Activated CD4-positive, alpha-beta T cell treated with anti-CD3 and anti-CD28 coated beads for 48 hours (primary cell): Measurements from ENCODE around the gene PPP1R11.

Experiments used
- DNase-seq: peaks from one replicate; pipeline ENCODE4 v3.0.0-alpha.2; 2020

PPP1R11 gene

GRCh38 chr6:30062471-30063178, 4.4 kb upstream of the PPP1R11 start:
- no peak for DNase-seq

DNA sequence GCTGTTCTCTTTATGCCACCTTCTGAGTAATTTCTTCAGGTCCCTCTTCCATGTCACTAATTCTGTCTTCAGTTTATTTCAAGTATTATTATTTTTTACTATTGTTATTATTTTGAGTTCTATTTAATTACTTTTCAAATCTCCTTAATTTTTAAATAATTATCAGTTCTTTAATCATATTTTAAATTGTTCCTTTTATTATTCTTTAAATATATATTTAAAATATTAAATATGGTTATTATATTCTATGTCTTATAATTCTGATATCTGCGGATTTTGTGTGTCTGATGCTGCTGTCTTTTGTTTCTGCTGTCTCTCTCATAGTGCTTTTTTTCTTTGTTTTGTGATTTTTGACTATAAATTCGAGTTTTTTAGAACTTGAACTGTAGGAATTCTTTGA, 3.7 kb upstream of the PPP1R11 start:
- no peak for DNase-seq

DNA sequence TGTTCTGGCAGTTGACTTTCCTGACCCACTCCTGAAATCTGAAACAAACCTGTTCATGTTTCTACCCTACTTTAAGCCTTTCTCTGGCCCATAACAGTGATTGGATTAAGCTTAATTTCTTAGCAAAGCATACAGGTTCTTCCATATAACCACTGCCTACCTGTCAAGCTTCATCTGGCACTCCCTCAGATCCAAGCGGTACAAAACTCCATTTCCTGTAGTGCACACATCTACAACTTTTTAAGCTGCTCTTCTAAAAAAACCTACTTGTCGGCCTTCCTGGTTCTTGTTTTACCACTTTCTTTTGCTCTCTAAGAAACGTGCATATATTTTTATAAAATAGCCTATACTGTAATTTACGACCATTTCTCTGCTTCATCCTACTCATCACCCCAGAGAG, 916 bp upstream of the PPP1R11 start:
- DNase-seq = no peak

DNA sequence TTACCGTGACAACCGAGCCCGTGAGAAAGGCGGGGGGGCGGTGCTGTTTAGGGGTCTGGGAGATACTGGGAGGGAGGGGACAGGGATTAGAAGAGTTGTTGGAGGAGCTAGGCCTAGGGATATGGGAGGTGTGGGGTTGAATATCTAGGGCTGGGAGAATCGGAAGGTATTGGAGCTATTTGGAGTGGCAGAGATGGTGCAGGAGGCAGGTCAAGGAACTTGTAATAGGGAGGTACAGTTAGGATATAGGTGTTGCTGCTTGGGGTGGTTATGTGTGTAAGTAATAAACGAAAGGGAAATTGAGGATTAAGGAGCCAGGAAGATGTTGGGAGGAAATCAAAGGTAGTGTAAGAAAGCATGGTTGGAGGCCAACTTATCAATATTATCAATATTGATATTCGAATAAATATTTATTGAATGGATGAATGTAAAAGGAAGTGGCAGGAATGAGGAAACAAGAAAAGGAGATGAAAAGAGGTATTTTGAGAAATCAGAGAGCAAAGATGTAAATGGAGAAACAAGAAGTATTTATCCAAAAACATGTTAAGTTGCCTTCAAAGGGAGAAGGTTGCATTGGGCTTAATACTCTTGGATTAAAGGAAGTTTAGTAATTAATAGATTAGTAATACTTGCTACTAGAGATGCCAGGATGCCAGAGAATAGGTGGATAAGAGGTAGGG, 602 bp downstream of the PPP1R11 start:
- no peak for DNase-seq

- no peak for DNase-seq
Measured at GRCh38 chr6:30071081-30071818, 4.3 kb downstream of the PPP1R11 start.

DNA sequence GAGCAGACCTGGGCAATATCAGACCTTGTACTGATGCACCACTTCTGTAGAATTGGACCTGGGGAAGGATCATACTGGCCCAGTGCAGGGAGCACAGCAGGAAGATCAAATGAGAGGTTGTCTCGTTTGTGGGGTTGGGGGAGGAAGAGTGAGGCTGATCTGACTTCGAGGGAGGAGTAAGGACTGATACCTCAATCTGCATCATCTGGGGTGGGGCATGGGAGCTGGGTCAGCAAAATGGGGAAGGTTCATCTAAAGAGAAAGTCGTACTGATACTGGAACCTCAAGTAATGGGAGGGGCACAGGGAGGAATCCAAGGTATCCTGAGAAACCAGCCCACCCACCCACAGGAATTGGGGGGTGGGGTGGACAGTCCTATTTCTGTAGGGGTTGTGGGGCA, 4.9 kb downstream of the PPP1R11 start:
- DNase-seq = no peak

GRCh38 chr6:30073489-30074235, 6.7 kb downstream of the PPP1R11 start:
- no peak for DNase-seq

DNA sequence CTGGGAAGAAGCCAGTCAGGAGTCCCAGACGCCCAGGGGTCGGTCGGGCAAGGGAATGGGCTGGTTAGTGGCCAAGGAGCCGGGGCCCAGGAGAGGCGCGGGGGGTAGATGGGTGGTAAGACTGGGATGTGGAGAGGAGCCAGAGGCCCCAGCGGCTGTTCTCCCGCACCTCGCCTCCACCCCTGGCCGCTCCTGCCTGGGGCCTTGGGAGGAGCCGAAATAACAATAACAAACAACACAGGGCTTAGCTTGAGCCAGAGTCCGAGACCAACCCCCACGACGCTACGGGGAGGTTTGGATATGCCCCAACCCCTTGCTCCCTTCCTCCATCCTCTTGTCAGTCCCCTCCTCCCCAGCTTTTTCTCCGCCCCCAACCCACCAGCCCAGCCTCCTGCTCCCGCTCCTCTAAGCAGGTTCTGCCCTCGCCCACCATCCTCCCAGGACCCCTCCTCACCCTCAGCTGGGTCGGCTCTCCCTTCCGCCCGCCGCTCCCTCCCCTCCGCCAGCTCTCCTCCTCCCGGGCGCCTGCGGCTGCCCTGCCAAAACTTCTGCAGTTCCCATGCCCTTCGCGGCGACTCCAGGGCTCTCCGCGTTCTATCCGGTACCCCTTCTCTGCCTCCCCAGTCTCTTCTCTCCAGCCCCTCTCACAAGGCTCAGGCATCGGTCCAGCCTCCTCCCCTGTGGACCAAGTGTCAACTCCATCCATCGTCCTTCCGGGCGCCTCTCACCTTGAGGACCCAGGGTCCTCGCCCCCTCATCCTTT, 7.5 kb downstream of the PPP1R11 start:
- no peak for DNase-seq

- no peak for DNase-seq
Measured at GRCh38 chr6:30075094-30075789, 8.2 kb downstream of the PPP1R11 start, which contains the start of gene RNF39. TSS of gene RNF39 (minus strand) at chr6:30075769. CDS start at chr6:30075585, 184 bp downstream.

DNA sequence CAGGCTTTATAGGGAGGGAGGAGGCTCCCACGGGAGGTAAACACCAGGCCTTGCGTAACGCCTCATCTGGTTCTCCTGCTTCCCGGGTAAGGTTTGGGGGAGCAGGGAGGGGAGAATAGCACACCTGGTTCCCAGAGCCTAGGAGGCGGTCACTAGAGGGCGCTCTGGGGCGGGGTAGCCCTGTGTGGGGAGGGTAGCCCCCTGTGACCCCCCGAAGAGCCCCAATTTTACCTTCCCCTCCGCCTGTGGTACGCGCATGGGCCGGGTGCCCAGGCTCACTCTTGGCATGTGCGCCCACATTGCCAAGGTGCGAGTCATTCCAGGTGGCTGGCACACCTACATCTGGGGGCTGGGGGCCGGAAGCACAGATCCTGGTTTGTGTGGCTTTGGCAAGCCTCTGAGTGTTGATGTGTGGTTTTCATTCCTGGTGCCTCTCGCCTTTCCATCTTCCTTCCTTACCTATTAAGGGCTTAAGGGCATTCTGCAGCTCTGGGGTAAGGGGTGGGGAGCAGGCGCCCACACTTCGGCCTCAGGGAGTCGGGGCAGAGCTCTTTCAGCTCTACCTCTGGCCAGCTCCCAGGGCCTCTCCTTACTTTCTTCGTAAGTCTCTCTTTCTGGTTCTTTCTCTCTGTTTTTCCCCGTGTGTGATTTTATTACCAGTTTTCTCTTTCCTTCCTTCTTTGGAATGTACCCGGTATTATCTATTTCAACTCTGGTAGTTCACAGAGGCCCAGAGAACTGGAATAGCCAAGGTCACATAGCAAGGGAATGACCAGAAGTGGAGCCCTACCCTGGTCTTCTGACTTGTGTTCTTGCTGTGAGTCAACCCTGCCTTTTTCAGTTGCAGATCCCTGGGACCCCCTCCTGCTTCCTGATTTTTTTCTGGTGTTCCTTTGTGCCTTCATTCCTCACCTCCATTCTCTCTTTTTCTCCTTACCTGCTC, 9.1 kb downstream of the PPP1R11 start:
- DNase-seq = peak; percentile 37

DNA sequence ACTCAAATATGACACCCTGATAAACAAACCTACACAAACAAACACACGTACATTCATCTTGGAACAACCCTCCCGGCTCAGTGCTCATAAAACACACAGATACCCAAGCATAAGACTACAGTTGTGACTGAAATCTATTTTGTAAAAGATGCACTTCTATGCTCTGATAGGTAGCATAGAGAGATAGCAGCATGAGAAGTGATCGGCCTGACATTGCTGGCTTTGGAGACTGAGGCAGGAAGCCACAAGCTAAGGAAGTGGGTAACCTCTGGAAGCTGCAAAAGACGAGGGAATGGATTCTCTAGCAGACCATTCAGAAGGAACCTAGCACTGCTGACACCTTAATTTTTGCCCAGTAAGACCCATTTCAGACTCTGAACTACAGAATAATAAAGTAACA, 10.2 kb downstream of the PPP1R11 start:
- DNase-seq = no peak

DNA sequence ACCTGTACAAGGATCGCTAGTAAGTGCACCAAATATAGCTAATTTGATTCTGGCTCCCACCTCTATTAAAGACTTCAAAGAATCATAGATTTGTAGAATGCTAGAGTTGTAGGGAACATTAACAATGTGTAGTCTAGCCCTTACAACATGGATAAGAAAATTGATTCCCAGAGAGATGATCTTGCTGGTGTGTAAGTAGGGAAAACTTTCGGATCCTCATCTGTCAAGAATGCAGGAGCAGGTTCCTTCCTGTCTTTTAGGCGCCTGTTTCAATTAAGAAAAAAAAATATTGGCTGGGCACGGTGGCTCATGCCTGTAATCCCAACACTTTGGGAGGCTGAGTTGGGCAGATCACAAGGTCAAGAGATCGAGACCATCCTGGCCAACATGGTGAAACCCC, 20.9 kb downstream of the PPP1R11 start:
- DNase-seq = no peak

GRCh38 chr6:30091577-30092381, 24.8 kb downstream of the PPP1R11 start:
- DNase-seq = no peak

- no peak for DNase-seq
Measured at GRCh38 chr6:30092852-30093543, 26.0 kb downstream of the PPP1R11 start.

GRCh38 chr6:30093951-30094661, 27.1 kb downstream of the PPP1R11 start:
- DNase-seq = no peak

GRCh38 chr6:30096829-30097228, 29.8 kb downstream of the PPP1R11 start:
- no peak for DNase-seq

GRCh38 chr6:30097902-30098768, 31.1 kb downstream of the PPP1R11 start:
- DNase-seq = no peak
